GM12878 (cell line): ENCODE data around the gene SLC20A1.
"Not testable (repeated sequence)": the region's sequence is repeated elsewhere in the genome, so short reads cannot be mapped to it uniquely, and the experiment has no call there.

ENCODE experiments used
- ATF3 ChIP-seq: IDR thresholded peaks from 2 replicates; pipeline ENCODE4 v1.6.1; 2011; ENCODE audit warnings: low read depth, mild to moderate bottlenecking, low read length, moderate library complexity, borderline replicate concordance; ENCODE audit errors: extremely low read depth
- BMI1 ChIP-seq: fragments of 450-650 bp; IDR thresholded peaks from 2 replicates; pipeline ENCODE4 v1.6.1; 2016; ENCODE audit warnings: mild to moderate bottlenecking, moderate library complexity, borderline replicate concordance
- IRF3 ChIP-seq: fragments of 450-650 bp; IDR thresholded peaks from 2 replicates; pipeline ENCODE4 v1.6.1; 2014; ENCODE audit warnings: mild to moderate bottlenecking
- MEF2B ChIP-seq: fragments of 450-650 bp; IDR thresholded peaks from 2 replicates; pipeline ENCODE4 v1.6.1; 2018; ENCODE audit warnings: mild to moderate bottlenecking, moderate library complexity; ENCODE audit not compliant: partially characterized antibody, poor library complexity, severe bottlenecking
- POLR2AphosphoS5 ChIP-seq: IDR thresholded peaks from 2 replicates; pipeline ENCODE4 v1.6.1; 2011; ENCODE audit warnings: mild to moderate bottlenecking, low read length, inconsistent platforms
- SMC3 ChIP-seq: IDR thresholded peaks from 2 replicates; pipeline ENCODE4 v1.6.1; 2011; ENCODE audit warnings: low read length, improper control_type of control experiment, borderline replicate concordance
- TAF1 ChIP-seq: IDR thresholded peaks from 2 replicates; pipeline ENCODE4 v1.6.1; 2011; ENCODE audit warnings: mild to moderate bottlenecking, low read depth, low read length, borderline replicate concordance
- TF ChIP-seq, protein P1 (sequence below), 3 experiments: IDR thresholded peaks in 2 of 3; conservative IDR thresholded peaks in 1 of 3; 2 replicates each; pipeline ENCODE4 v1.5.1; 2011; ENCODE audit warnings: low read depth in 3 of 3, low read length in 3 of 3, mild to moderate bottlenecking in 3 of 3, control low read depth in 2 of 3, moderate library complexity in 2 of 3, inconsistent platforms in 1 of 3, mixed read lengths in 1 of 3; ENCODE audit not compliant: control insufficient read depth in 2 of 3, insufficient read depth in 1 of 3; ENCODE audit errors: extremely low read depth in 1 of 3

DNA sequence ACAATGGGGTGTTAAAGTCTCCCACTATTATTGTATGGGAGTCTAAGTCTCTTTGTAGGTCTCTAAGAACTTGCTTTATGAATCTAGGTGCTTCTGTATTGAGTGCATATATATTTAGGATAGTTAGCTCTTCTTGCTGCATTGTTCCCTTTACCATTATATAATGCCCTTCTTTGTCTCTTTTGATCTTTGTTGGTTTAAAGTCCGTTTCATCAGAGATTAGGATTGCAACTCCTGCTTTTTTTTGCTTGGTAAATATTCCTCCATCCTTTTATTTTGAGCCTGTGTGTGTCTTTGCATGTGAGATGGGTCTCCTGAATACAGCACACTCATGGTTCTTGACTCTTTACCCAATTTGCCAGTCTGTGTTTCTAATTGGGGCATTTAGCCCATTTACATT lies 33.5 kb upstream of the SLC20A1 start:
- TF ChIP-seq BMI1, ATF3, MEF2B, SMC3, IRF3, TAF1, POLR2AphosphoS5: not testable (repeated sequence)
- TF ChIP-seq, protein P1, sequence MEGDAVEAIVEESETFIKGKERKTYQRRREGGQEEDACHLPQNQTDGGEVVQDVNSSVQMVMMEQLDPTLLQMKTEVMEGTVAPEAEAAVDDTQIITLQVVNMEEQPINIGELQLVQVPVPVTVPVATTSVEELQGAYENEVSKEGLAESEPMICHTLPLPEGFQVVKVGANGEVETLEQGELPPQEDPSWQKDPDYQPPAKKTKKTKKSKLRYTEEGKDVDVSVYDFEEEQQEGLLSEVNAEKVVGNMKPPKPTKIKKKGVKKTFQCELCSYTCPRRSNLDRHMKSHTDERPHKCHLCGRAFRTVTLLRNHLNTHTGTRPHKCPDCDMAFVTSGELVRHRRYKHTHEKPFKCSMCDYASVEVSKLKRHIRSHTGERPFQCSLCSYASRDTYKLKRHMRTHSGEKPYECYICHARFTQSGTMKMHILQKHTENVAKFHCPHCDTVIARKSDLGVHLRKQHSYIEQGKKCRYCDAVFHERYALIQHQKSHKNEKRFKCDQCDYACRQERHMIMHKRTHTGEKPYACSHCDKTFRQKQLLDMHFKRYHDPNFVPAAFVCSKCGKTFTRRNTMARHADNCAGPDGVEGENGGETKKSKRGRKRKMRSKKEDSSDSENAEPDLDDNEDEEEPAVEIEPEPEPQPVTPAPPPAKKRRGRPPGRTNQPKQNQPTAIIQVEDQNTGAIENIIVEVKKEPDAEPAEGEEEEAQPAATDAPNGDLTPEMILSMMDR (IDR thresholded peaks at IDR 0.05 in 2 of 3, conservative IDR thresholded peaks at IDR 0.05 in 1 of 3; ENCODE audit: control insufficient read depth in 2 of 3, extremely low read depth in 1 of 3, insufficient read depth in 1 of 3, low read depth in 3 of 3, low read length in 3 of 3): not testable (repeated sequence)
